GM12878 (cell line): Measurements from ENCODE around the gene FKBP1B. TPM values are rescaled to one million over a fixed set of nuclear protein-coding genes. Genes with fewer than 3 reads are reported as not detected.

Experiments
- ATAC-seq: fragments of 200-7000 bp; cut with Tn5 transposase; 3 replicates; pipeline ENCODE4 v1.9.1; 2020; ENCODE audit warnings: mild to moderate bottlenecking, moderate library complexity
- BruUV-seq: library from RNA; stranded (reverse); fragments of 400-500 nt; replicated peaks from 2 replicates; lab custom pipeline; 2021; lab: Mats Ljungman, UMichigan
- CTCF ChIA-PET: fragments of 300-600 bp; sonication (Branson Sonifier 250); formaldehyde crosslinking; extraction: SDS; loops from one replicate; lab custom pipeline; 2021; ENCODE audit warnings: inconsistent platforms; lab: Yijun Ruan, JAX
- POLR2A ChIA-PET: fragments of 350-600 bp; formaldehyde crosslinking; extraction: SDS; loops from one replicate; lab custom pipeline; 2021; ENCODE audit warnings: inconsistent platforms; lab: Charles Lee
- RAD21 ChIA-PET: fragments of 300-600 bp; sonication (Branson Sonifier 250); formaldehyde crosslinking; loops from one replicate; lab custom pipeline; 2023; ENCODE audit warnings: antibody characterized with exemption; ENCODE audit not compliant: unreplicated experiment; lab: Charles Lee
- SMC1A ChIA-PET: fragments of 300-600 bp; sonication (Branson Sonifier 250); formaldehyde crosslinking; loops from one replicate; lab custom pipeline; 2023; ENCODE audit not compliant: unreplicated experiment, uncharacterized antibody; lab: Charles Lee
- DNase-seq: peaks from one replicate; pipeline ENCODE4 v3.0.0-alpha.2; 2011; ENCODE audit warnings: low read depth, low spot score
- FAIRE-seq: peaks from 3 replicates; lab custom pipeline; 2011; peaks lifted over from hg19 to GRCh38; lab: Jason Lieb, UNC
- H2AFZ ChIP-seq: 2 replicates; pipeline ENCODE4 v1.6.0; 2011; ENCODE audit warnings: low read depth, low read length, control low read depth; ENCODE audit not compliant: control insufficient read depth
- H3K27ac ChIP-seq: 2 replicates; pipeline ENCODE4 v1.5.1; 2011; ENCODE audit warnings: control low read depth; ENCODE audit not compliant: control insufficient read depth, insufficient read depth
- H3K27me3 ChIP-seq, 2 experiments: replicated peaks in 1 of 2; 2 replicates each; pipeline versions ENCODE4 v1.6.0 to v1.6.1; 2011; ENCODE audit warnings: low read length in 1 of 2; ENCODE audit not compliant: control insufficient read depth in 2 of 2, insufficient read depth in 2 of 2
- H3K36me3 ChIP-seq, 2 experiments: 2 replicates each; pipeline ENCODE4 v1.5.1; 2011; ENCODE audit warnings: low read length in 1 of 2; ENCODE audit not compliant: control insufficient read depth in 2 of 2, insufficient read depth in 2 of 2
- H3K4me1 ChIP-seq: 2 replicates; pipeline ENCODE4 v1.6.1; 2011; ENCODE audit warnings: mild to moderate bottlenecking, low read length, moderate library complexity, mixed read lengths; ENCODE audit not compliant: control insufficient read depth, insufficient read depth
- H3K4me2 ChIP-seq: 2 replicates; pipeline ENCODE4 v1.6.0; 2011; ENCODE audit warnings: control low read depth; ENCODE audit not compliant: control insufficient read depth, insufficient read depth
- H3K4me3 ChIP-seq: fragments of 200-600 bp; sonication (generic); 2 replicates; pipeline ENCODE4 v1.5.1; 2016
- H3K79me2 ChIP-seq: 2 replicates; pipeline ENCODE4 v1.6.0; 2011; ENCODE audit warnings: low read length; ENCODE audit not compliant: control insufficient read depth, insufficient read depth
- H3K9ac ChIP-seq: 2 replicates; pipeline ENCODE4 v1.8.0; 2011; ENCODE audit warnings: low read length, control low read depth, mixed read lengths; ENCODE audit not compliant: control insufficient read depth, insufficient read depth
- H3K9me3 ChIP-seq: replicated peaks from 3 replicates; pipeline ENCODE4 v1.5.1; 2011; ENCODE audit warnings: mild to moderate bottlenecking, low read length; ENCODE audit not compliant: control insufficient read depth, insufficient read depth
- H4K20me1 ChIP-seq: 2 replicates; pipeline ENCODE4 v1.6.0; 2011; ENCODE audit not compliant: control insufficient read depth, insufficient read depth
- ATF3 ChIP-seq: IDR thresholded peaks from 2 replicates; pipeline ENCODE4 v1.6.1; 2011; ENCODE audit warnings: low read depth, mild to moderate bottlenecking, low read length, moderate library complexity, borderline replicate concordance; ENCODE audit errors: extremely low read depth
- CHD1 ChIP-seq: IDR thresholded peaks from 2 replicates; pipeline ENCODE4 v1.6.1; 2012; ENCODE audit warnings: low read depth, low read length, improper control_type of control experiment
- EP300 ChIP-seq, 2 experiments: fragments of 150-350 bp in 1 of 2; IDR thresholded peaks; 2 replicates each; pipeline ENCODE4 v1.6.1; 2011 to 2012; ENCODE audit warnings: low read depth in 2 of 2, low read length in 2 of 2, borderline replicate concordance in 1 of 2, improper control_type of control experiment in 1 of 2, inconsistent platforms in 1 of 2; ENCODE audit not compliant: control insufficient read depth in 1 of 2
- LARP7 ChIP-seq: fragments of 450-650 bp; IDR thresholded peaks from 2 replicates; pipeline ENCODE4 v1.6.1; 2017; ENCODE audit warnings: mild to moderate bottlenecking
- NFYA ChIP-seq: IDR thresholded peaks from 2 replicates; pipeline ENCODE4 v1.6.1; 2011; ENCODE audit warnings: low read depth, mild to moderate bottlenecking, low read length, improper control_type of control experiment, borderline replicate concordance
- RAD51 ChIP-seq: fragments of 450-650 bp; IDR thresholded peaks from 2 replicates; pipeline ENCODE4 v1.6.1; 2016; ENCODE audit warnings: moderate library complexity, mild to moderate bottlenecking, inconsistent platforms
- SREBF2 ChIP-seq: IDR thresholded peaks from 2 replicates; pipeline ENCODE4 v1.6.1; 2012; ENCODE audit warnings: mild to moderate bottlenecking, low read length
- SRF ChIP-seq, 2 experiments: IDR thresholded peaks; 2 replicates each; pipeline ENCODE4 v1.6.1; 2011; ENCODE audit warnings: low read depth in 2 of 2, low read length in 2 of 2, mild to moderate bottlenecking in 1 of 2, moderate library complexity in 1 of 2
- STAT1 ChIP-seq: fragments of 450-650 bp; conservative IDR thresholded peaks from 2 replicates; pipeline ENCODE4 v1.6.1; 2014; ENCODE audit warnings: antibody characterized with exemption, mild to moderate bottlenecking
- TCF12 ChIP-seq: IDR thresholded peaks from 2 replicates; pipeline ENCODE4 v1.6.1; 2011; ENCODE audit warnings: low read depth, mild to moderate bottlenecking, low read length
- WGBS: methylation state at CpG from one replicate; pipeline ENCODE4 v1.1.6; 2016; ENCODE audit warnings: low lambda C conversion rate; ENCODE audit not compliant: insufficient replicate concordance, insufficient coverage; ENCODE audit errors: missing lambda C conversion rate; 5-methylcytosine and 5-hydroxymethylcytosine counted together
- in situ Hi-C: fragments of 300-500 bp; cut with MboI; formaldehyde crosslinking; loops from 9 replicates; pipeline ENCODE4 v1.14.3; 2018; ENCODE audit warnings: mixed read lengths
- intact Hi-C: fragments of 100-400 bp; cut with micrococcal nuclease; formaldehyde crosslinking; loops from one replicate; pipeline ENCODE4 v1.14.2; 2022; ENCODE audit not compliant: unreplicated experiment
- polyA plus RNA-seq, 11 experiments: library from polyadenylated mRNA; depleted of rRNA in 4 of 11; unstranded in 6 of 11; stranded (reverse) in 5 of 11; fragments of >200 nt; fragmentation: Nextera tagmentation in 4 of 11; fragmentation: Illumina TruSeq in 1 of 11; extraction: Ambion mirVana in 4 of 11; extraction: Trizol in 1 of 11; gene quantifications; 1 replicate in 1 of 11; 2 replicates in 10 of 11; pipeline versions ENCODE4 v1.2.1 to v1.2.3, GENCODE V29; 2011 to 2016; ENCODE audit warnings: inconsistent platforms in 2 of 11, missing spikeins in 2 of 11, low read depth in 1 of 11
- total RNA-seq, 4 experiments: library from RNA; depleted of rRNA in 3 of 4; stranded (reverse); fragments of >200 nt in 3 of 4; fragmentation: Illumina TruSeq in 1 of 4; extraction: Trizol in 1 of 4; gene quantifications; 2 replicates each; pipeline versions ENCODE4 v1.2.1 to v1.2.3, GENCODE V29; 2013 to 2021
- TF ChIP-seq, protein P1 (sequence below): IDR thresholded peaks from 2 replicates; pipeline ENCODE4 v1.6.1; 2011; ENCODE audit warnings: borderline replicate concordance, low read depth, mild to moderate bottlenecking, moderate library complexity, low read length; ENCODE audit not compliant: insufficient read depth, poor library complexity, severe bottlenecking

Gene FKBP1B
- total and polyA plus RNA-seq, 10 of the 15 experiments (the other 5 are each of a cell fraction or from before 2014, with no cell fraction given) = 0.18 to 0.53 (median 0.24) TPM

DNA sequence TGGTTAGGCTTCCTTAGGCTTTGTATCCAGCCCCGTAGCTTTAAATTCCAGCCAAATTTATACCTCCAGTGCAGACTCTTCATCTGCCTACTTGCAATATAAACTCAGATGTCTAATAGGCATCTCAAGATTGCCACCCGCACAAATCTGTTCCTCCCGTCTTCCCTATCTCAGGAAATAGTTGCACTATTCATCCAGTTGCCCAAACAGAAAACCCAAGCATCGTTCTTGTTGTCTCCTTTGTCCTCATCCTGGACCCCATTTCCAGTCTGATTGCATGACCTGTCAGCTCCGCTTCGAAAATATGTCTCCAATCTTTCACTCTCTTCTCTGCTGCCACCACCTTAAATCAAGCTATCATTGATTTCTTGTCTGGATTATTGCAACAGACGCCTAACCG lies 2.3 kb downstream of the FKBP1B start:
- no TSS peak for BruUV-seq
- 60% methylated on average over 8 of the region's 8 CpGs for WGBS

More for the DNA sequence above, 2.3 kb downstream of the FKBP1B start:
- no peaks in the 10 kb centered on the region for H3K9me3 ChIP-seq
- TF ChIP-seq TCF12 = no peak
- no peak for TF ChIP-seq RAD51
- TF ChIP-seq SRF (IDR thresholded peaks at IDR 0.05; ENCODE audit: low read depth in 2 of 2, low read length in 2 of 2) = no peak
- no peak for TF ChIP-seq NFYA
- no peak for TF ChIP-seq SREBF2
- no peak for TF ChIP-seq STAT1
- TF ChIP-seq, protein P1, sequence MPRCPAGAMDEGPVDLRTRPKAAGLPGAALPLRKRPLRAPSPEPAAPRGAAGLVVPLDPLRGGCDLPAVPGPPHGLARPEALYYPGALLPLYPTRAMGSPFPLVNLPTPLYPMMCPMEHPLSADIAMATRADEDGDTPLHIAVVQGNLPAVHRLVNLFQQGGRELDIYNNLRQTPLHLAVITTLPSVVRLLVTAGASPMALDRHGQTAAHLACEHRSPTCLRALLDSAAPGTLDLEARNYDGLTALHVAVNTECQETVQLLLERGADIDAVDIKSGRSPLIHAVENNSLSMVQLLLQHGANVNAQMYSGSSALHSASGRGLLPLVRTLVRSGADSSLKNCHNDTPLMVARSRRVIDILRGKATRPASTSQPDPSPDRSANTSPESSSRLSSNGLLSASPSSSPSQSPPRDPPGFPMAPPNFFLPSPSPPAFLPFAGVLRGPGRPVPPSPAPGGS = no peak
- no peak for TF ChIP-seq LARP7
- TF ChIP-seq ATF3 = no peak
- no peak for TF ChIP-seq CHD1
- TF ChIP-seq EP300 (IDR thresholded peaks at IDR 0.05; ENCODE audit: borderline replicate concordance in 1 of 2, control insufficient read depth in 1 of 2, low read depth in 2 of 2, low read length in 2 of 2) = no peak
- TF ChIP-seq, all 136 proteins: peak for 0
- intact Hi-C loops (no loop called here), in situ Hi-C loops (no loop called here)
- peaks cover 0 to 5% of the 10 kb centered on the region in 2 experiments; a peak in 3 of 4 replicates for H3K27me3 ChIP-seq
- RAD21 ChIA-PET = no interaction called here
- H3K27ac ChIP-seq = no peak overlapping the region
- peaks cover 7% of the 10 kb centered on the region; the same call in 1 of the 2 replicates for H3K4me1 ChIP-seq
- H3K4me3 ChIP-seq = no peak overlapping the region
- DNase-seq (no peak), FAIRE-seq (no peak), ATAC-seq (no peak)
- SMC1A ChIA-PET = interaction anchor here (1.0 to 1.3 kb wide), 3 partner anchors 8 to 228 kb away, joined by 3 read pairs; partner anchors contain the start of gene UBXN2A
- POLR2A ChIA-PET = interaction anchor here (0.6 to 0.9 kb wide), 3 partner anchors 55 to 134 kb away, joined by 4 to 6 read pairs (median 4); no protein-coding TSS in a partner anchor
- no peaks in the 10 kb centered on the region for H4K20me1 ChIP-seq
- H2AFZ ChIP-seq = no peak overlapping the region
- CTCF ChIA-PET = interaction anchor here (1.7 kb wide), 1 partner anchor 227 kb away, joined by 5 read pairs; no protein-coding TSS in a partner anchor
- H3K79me2 ChIP-seq = peaks cover 3% of the 10 kb centered on the region
- no peaks in the 10 kb centered on the region for H3K36me3 ChIP-seq
- H3K4me2 ChIP-seq = no peak overlapping the region
- H3K9ac ChIP-seq = no peak overlapping the region
